Keratinocyte (primary cell): ENCODE data around the gene FSD1.

Experiments
- EZH2 ChIP-seq: IDR thresholded peaks from one replicate; pipeline ENCODE4 v1.6.1; 2012; ENCODE audit warnings: inconsistent platforms, mild to moderate bottlenecking, low read length, moderate library complexity
- TF ChIP-seq, protein P1 (sequence below), 3 experiments: IDR thresholded peaks in 1 of 3; conservative IDR thresholded peaks in 1 of 3; optimal IDR thresholded peaks in 1 of 3; 2 replicates in 2 of 3; 3 replicates in 1 of 3; pipeline versions ENCODE3 to v1.5.1; 2011; ENCODE audit warnings: low read length in 3 of 3, mild to moderate bottlenecking in 3 of 3, moderate library complexity in 2 of 3, control low read depth in 1 of 3, inconsistent platforms in 1 of 3; ENCODE audit not compliant: insufficient read depth in 2 of 3; ENCODE audit errors: extremely low read depth in 1 of 3

GRCh38 chr19:4256563-4256962 lies 47.8 kb upstream of the FSD1 start:
- TF ChIP-seq, protein P1, sequence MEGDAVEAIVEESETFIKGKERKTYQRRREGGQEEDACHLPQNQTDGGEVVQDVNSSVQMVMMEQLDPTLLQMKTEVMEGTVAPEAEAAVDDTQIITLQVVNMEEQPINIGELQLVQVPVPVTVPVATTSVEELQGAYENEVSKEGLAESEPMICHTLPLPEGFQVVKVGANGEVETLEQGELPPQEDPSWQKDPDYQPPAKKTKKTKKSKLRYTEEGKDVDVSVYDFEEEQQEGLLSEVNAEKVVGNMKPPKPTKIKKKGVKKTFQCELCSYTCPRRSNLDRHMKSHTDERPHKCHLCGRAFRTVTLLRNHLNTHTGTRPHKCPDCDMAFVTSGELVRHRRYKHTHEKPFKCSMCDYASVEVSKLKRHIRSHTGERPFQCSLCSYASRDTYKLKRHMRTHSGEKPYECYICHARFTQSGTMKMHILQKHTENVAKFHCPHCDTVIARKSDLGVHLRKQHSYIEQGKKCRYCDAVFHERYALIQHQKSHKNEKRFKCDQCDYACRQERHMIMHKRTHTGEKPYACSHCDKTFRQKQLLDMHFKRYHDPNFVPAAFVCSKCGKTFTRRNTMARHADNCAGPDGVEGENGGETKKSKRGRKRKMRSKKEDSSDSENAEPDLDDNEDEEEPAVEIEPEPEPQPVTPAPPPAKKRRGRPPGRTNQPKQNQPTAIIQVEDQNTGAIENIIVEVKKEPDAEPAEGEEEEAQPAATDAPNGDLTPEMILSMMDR (optimal IDR thresholded peaks at IDR 0.05 in 1 of 3, IDR thresholded peaks at IDR 0.05 in 1 of 3, conservative IDR thresholded peaks at IDR 0.05 in 1 of 3; ENCODE audit: extremely low read depth in 1 of 3, insufficient read depth in 2 of 3, low read length in 3 of 3): peak in 2 of 3 experiments; percentile 26 to 30
- no peak for TF ChIP-seq EZH2
